Chondrocyte (in vitro differentiated cells): Measurements from ENCODE around the gene NHSL2. TPM values are rescaled to one million over a fixed set of nuclear protein-coding genes. Genes with fewer than 3 reads are reported as not detected.

Source experiments
- DNase-seq: peaks from one replicate; pipeline ENCODE4 v3.0.0; 2021; ENCODE audit warnings: mixed read lengths, low spot score
- H3K27ac Mint-ChIP-seq: one replicate; pipeline ENCODE4 v1.8.0; 2021; ENCODE audit warnings: mild to moderate bottlenecking, moderate library complexity, mixed read lengths; ENCODE audit not compliant: unreplicated experiment
- H3K27me3 Mint-ChIP-seq: 2 replicates; pipeline ENCODE4 v1.8.0; 2021; ENCODE audit warnings: low read depth, mixed read lengths
- H3K36me3 Mint-ChIP-seq: 2 replicates; pipeline ENCODE4 v1.8.0; 2021; ENCODE audit warnings: low read depth, mixed read lengths
- H3K4me1 Mint-ChIP-seq: 2 replicates; pipeline ENCODE4 v1.8.0; 2021; ENCODE audit warnings: low read depth, mild to moderate bottlenecking, mixed read lengths
- H3K4me3 Mint-ChIP-seq: one replicate; pipeline ENCODE4 v1.8.0; 2021; ENCODE audit warnings: mild to moderate bottlenecking, moderate library complexity, mixed read lengths; ENCODE audit not compliant: unreplicated experiment
- H3K9me3 Mint-ChIP-seq: 2 replicates; pipeline ENCODE4 v1.8.0; 2021; ENCODE audit warnings: low read depth, mixed read lengths
- CTCF ChIP-seq: fragments of 200-600 bp; sonication (generic); IDR thresholded peaks from 2 replicates; pipeline ENCODE4 v1.5.0; 2021; ENCODE audit warnings: antibody characterized with exemption, mild to moderate bottlenecking, moderate library complexity
- total RNA-seq: library from RNA; stranded (reverse); gene quantifications from 3 replicates; pipeline ENCODE4 v1.2.1, GENCODE V29; 2021

Gene NHSL2
- total RNA-seq, 1 donor from 2014 or later = 2.1 TPM

- peaks cover 25% of the 10 kb centered on the region for H3K4me1 Mint-ChIP-seq
Observed at GRCh38 chrX:71923516-71923915, 12.9 kb downstream of the NHSL2 start.

GRCh38 chrX:71927040-71927439 is 16.4 kb downstream of the NHSL2 start:
- peaks cover 9% of the 10 kb centered on the region for H3K9me3 Mint-ChIP-seq
- no peaks in the 10 kb centered on the region for H3K27me3 Mint-ChIP-seq
- no peak overlapping the region for H3K27ac Mint-ChIP-seq
- H3K4me3 Mint-ChIP-seq = no peak overlapping the region
- TF ChIP-seq CTCF = no peak
- H3K36me3 Mint-ChIP-seq = no peaks in the 10 kb centered on the region
- no peak for DNase-seq
- peaks cover 11% of the 10 kb centered on the region for H3K4me1 Mint-ChIP-seq

More at GRCh38 chrX:71923516-71923915, 12.9 kb downstream of the NHSL2 start:
- DNase-seq = no peak
- TF ChIP-seq CTCF = no peak
- Mint-ChIP-seq H3K9me3 (no peaks in the 10 kb centered on the region), H3K27ac (no peak overlapping the region), H3K27me3 (no peaks in the 10 kb centered on the region), H3K4me3 (no peak overlapping the region), H3K36me3 (no peaks in the 10 kb centered on the region)

DNA sequence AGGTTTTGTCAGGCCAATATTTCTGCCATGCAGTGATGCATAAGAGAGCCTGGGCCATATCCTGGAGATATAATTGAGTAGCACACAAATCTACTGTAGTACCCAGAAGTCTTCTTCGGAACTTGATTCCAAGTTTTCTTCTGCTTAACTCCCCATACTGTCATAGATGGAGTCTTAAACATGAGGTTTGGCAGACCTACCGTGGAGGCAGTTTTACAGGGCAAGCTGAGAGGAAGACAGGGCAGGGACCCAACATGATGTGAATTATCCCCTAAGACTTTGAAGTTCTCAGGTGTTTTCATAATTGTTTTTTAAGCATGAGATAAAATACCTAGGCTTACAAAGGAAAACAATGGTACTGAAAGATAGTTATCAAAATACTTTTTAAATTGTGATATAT is 18.2 kb downstream of the NHSL2 start:
- no peak for TF ChIP-seq CTCF
- H3K4me1 Mint-ChIP-seq = peaks cover 11% of the 10 kb centered on the region
- no peak overlapping the region for H3K4me3 Mint-ChIP-seq
- peaks cover 9% of the 10 kb centered on the region for H3K9me3 Mint-ChIP-seq
- H3K27ac Mint-ChIP-seq = no peak overlapping the region
- no peaks in the 10 kb centered on the region for H3K36me3 Mint-ChIP-seq
- DNase-seq = no peak
- H3K27me3 Mint-ChIP-seq = no peaks in the 10 kb centered on the region

- Mint-ChIP-seq H3K27ac (no peak overlapping the region), H3K4me3 (no peak overlapping the region), H3K27me3 (no peaks in the 10 kb centered on the region), H3K4me1 (peaks cover 3% of the 10 kb centered on the region), H3K9me3 (peaks cover 9% of the 10 kb centered on the region), H3K36me3 (no peaks in the 10 kb centered on the region)
- DNase-seq = no peak
- TF ChIP-seq CTCF = no peak
Observed at GRCh38 chrX:71930298-71930697, 19.7 kb downstream of the NHSL2 start.

DNA sequence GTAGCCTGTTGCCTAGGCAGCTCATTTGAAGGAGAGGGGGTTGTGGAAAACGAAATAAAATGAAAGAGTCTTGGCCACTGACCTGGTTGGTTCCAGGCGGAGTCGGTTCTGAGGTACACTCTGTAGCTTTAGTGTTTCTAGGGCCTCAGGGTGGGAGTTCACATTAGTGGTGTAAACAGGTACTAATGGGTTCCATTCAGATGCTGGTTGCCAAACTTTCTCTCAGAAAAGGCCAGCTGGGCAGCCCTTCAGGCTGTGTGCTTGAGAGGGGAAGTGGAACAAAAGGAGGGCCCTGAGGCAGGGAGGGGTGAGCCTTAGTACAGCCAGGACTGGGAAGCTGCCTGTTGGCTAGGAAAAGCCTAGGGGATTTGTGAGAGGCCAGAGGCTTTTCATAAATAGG is 24.8 kb downstream of the NHSL2 start:
- no peak for DNase-seq
- Mint-ChIP-seq H3K4me3 (no peak overlapping the region), H3K36me3 (no peaks in the 10 kb centered on the region), H3K4me1 (no peaks in the 10 kb centered on the region), H3K9me3 (peaks cover 6% of the 10 kb centered on the region), H3K27me3 (no peaks in the 10 kb centered on the region), H3K27ac (no peak overlapping the region)
- no peak for TF ChIP-seq CTCF
